Measurements from ENCODE around the gene NFATC1.
"Not testable (repeated sequence)": the region's sequence is repeated elsewhere in the genome, so short reads cannot be mapped to it uniquely, and the experiment has no call there.

NFATC1 gene

DNA sequence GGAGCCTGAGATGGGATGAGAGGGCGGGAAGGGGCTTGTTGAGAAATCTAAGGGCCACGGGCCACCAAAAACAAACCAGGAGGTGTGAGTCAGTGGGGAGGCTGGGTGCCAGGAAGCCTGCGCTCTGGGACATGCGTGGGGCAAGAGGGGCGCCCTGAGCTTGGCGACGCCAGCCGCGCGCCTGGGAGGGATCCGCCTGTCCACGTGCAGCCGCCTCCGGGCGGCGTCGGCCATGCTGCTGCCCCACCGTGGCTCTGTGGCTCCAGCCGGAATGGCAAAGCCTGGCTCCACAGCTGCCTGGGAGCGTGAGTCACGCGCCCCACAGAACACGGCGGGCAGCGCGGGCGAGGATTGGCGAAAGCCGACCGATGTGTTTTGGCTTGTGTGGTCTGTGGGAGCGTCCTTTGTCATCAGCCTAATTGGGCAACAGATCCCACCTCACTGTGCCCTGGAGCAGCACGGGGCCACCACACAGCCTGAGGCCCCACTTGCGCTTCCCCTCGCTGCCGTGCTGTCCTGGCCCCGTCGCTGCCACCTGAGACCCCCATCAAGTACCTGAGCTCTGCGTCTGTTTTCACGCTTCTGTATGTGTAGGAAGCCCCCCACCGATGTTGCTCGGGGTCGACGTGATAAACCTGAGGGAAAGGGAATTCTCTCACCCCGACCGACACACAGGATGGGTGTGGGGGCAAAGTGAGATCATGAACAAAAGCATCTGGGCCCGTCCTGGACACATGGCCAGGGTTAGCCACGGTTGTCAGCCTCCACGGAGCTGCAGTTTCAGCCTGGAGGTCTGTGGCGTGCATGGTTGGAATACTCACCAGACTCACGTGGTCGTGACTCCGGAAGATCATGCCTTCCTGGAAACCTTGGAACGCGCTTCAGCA, 80.5 kb downstream of the NFATC1 start:
- DNase-seq (ENCODE audit: low read depth in 2 of 2) = no peak

DNA sequence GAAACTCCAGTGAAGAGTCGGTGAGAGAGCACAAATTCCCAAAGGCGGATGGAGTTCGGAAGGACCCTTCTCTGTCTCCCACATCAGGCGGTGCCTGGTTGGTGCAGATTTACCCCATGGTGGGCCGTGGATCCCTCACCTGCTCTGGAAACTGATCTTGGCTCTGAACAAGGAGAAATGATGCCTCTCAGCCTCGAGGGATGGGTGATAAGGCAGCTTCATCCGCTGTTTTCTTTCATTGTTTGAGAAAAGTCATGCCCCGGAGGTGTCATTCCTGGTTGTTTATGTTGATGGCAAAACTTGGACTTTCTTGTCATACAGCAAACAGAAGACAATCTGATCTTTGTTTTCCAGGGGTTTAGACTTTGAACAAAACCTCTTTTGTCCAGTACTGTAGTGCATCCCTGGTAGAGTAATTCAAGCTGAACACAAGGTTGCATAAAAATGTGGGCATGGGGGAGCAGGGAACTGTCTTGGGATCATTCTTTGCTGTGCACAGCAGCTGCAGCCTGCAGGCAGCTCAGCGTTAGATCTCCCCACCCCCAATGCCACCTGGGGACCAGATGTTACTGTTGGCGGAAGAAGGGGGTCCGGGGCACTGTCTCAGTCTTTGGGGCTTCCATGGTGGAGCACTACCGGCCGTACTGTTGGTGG, 81.3 kb downstream of the NFATC1 start:
- DNase-seq (ENCODE audit: low read depth in 2 of 2) = no peak

DNA sequence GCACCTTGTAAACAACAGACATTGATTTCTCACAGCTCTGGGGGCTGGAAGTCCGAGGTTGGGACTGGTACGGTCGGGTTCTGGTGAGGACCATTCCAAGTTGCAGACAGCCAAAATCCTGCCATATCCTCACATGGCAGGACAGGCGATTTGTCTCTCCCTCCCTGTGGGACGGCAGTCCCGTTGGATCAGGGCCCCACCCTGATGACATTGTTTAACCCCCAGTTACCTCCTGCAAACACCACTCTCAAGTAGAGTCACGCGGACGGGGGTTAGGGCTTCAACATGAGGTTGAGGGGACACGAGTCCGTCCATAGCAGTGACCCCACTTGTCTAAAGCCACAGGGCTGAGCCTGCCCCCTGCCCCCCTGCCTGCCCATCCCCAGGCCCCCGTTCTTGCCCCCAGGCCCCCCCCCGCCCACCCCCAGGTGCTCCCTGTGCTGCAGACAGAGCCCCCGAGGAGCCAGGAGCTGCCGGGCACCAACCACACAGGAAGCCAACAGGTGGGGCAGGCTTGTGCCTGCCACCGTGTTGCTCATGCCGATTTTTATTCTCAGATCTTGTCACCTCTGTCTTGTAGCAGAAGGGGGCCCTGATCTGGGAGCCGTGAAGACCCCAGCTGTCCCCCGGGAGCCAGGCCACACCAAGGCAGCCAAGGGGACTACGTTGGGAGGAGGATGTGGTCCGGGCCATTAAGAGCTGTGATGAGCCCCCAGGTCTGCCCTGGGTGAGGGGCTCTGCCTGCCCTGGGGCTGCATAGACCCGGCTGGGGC, 82.2 kb downstream of the NFATC1 start:
- DNase-seq (ENCODE audit: low read depth in 2 of 2) = no peak

DNA sequence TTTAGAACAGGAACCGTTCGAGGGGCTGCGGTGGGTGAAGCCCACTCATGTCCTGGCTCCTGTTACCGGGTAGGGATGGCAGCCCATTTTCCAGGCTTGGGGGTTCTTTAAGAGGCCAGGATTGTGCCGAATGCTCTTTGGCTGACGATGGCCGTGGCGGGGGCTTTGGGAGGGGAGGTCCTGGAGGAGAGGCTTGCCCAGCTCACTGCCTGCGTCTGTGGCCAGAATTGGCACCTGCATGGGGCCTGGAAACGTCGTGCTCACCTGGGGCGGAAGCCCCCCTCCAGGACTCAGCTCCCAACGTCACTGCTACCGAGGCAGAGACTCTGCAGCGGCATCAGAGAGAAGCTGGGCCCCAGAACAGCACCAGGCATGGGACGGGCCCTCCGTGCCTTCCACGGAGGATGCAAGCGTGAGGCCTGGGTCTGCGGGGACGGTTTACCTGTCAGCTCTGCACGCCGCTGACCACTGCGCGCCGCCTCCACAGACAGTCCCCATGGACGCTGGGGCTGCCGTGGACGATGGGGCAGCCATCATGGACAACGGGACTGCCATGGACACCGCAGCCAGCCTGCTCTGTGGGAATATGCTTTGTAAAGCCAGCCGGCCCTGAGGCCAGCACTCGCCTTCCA, 82.9 kb downstream of the NFATC1 start:
- no peak for DNase-seq (ENCODE audit: low read depth in 2 of 2)

DNA sequence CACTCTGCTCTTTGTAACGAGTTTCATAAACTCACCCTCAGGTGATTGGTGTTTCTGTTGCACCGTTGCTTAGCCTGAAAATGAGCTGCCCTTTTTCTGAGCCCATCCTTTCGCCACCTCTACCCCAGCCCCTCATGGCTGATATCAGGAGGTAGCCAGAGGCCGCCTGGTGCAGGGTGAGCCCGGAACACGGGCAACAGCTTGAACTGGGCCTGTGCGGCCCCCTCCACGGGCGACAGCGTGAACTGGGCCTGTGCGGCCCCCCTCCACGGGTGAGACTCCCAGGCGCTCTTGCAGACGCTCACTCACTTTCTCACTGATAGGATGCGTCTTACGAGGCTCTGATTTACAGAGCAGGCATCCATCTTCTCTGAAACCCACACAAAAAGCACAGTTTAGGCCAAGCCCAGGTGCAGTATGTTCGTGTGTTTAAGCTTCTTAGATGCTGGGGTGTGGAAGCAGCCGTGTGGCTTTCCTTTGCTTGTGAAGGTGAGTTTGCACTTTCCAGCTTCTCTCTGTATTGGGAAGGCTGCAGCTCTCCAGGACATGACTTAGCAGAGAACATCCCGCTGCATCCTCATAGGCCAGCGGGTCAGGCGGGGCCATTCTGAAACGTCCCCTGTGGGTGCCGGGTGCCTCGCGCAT, 83.5 kb downstream of the NFATC1 start:
- DNase-seq (ENCODE audit: low read depth in 2 of 2) = no peak

DNA sequence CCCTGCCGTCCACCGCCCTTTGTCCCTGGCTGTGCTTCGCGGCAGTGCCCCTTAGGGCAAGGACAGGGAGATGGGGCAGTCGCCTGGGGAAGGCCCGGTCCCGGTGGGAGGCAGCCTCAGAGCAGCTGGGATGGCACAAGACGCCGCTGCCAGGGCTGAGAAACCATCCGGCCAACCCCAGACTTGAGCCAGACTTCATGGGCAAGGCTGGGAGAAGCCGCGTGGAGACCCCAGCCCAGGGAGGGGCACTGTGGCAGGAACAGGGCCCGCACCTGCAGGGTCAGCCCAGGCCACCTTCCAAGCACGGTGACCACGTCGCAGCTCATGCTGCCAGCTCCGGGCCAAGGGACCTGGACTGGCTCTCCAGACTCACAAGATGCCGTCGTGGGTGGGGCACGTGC, 84.0 kb downstream of the NFATC1 start:
- no peak for DNase-seq (ENCODE audit: low read depth in 2 of 2)

DNA sequence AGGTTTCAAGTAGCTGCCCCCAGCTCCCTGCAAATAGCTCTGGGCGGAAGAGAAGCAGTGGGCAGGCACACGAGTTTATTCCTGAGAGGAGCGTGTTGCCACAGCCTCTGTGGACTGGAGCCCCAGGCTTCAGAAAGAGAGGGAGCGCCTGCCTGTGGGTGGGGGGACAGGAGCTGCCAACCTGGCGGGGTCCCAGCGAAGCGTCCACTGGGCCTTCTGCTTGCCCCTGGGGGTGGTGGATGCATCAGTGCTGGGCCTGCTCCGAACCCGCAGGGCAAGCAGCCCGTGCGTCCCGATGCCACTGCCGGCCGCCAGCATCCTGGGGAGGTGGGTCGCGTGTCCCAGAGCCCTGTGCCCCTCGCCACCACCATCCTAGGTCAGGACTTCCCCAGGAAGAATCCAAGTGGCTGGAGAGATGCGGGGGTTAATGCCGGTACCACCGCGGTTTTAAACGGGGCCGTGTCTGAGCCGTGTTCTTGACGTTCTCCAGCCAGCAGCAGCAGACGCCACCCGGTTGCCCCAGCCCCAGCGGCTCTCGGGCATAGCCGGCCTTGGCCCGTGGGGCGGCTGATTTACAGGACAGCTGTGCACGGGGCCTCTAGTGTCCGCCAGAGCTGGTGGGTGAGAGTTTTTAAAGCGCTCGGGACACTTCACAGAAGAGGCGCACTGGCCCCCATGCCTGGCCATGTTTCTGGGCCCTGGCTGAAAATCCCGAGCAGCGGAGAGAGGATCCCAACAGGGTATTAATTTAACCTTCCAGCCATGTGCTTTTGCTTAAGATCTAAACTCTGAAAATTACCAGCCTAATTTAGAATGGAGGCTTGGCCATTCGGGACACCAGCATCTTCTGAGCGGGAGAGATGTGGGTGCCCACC, 84.7 kb downstream of the NFATC1 start:
- no peak for DNase-seq (ENCODE audit: low read depth in 2 of 2)

DNA sequence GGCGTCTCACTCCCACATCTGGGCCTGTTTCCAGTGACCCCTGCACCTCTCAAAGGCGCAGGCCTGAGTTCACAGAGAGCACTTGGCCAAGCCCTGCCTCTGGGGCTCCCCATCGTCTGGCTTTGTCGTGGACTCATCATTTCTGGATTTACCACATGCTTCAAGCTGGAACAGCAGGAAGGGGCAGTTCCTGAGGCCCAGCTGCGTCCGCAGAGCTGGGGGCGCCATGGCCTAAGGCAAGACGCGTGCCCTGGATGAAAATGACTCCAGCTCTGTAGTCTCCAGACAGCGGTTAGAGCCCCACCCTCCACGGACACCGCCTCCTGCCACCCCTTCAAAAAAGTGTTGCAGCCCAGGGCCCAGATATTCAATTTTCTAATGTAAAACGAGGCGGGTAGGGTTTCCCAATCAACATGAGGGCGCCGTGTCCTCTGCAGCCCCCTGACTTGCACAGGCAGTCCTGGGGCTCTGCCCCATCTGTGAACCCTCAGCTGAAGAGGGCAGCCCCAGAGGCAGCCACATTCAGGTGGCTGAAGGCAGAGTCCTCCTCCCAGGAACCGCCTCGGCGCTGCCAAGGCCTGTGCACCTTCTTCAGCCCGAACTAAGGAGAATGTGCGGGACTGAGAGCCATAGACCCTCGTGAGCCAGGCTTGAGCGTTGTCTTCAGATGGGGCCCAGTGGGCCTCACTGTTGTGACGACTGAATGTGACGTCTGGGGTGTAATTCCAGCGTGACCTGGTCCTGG, 85.5 kb downstream of the NFATC1 start:
- no peak for DNase-seq (ENCODE audit: low read depth in 2 of 2)

DNA sequence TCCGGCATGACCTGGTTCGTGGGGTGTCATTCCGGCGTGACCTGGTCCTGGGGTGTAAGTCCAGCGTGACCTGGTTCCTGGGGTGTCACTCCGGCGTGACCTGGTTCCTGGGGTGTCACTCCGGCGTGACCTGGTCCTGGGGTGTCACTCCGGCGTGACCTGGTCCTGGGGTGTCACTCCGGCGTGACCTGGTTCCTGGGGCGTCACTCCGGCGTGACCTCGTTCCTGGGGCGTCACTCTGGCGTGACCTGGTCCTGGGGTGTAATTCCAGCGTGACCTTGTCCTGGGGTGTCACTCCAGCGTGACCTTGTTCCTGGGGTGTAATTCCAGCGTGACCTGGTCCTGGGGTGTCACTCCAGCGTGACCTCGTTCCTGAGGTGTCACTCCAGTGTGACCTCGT, 87.7 kb downstream of the NFATC1 start:
- not testable (repeated sequence) for DNase-seq (ENCODE audit: low read depth in 2 of 2)

DNA sequence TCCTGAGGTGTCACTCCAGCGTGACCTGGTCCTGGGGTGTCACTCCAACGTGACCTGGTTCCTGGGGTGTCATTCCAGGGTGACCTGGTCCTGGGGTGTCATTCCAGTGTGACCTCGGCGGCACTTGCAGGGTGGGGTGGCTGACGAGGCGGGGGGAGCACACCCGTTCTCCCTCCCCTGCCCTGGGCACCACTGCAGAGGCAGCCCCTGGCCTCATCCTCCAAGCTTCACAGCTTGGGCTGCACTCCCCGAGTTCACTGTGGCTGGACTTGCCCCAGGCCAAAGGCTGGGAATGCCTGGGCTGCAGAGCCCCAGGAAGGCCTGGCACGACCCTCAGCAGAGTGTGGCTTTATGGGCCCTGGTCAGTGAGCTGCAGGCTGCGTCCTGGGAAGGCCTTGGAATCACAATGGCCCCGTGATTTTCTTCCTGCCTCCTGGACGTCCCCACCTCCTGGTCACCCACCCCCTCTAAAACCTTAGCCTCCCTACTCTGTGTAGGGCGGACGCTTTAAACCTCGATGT, 88.3 kb downstream of the NFATC1 start:
- no peak for DNase-seq (ENCODE audit: low read depth in 2 of 2)

DNA sequence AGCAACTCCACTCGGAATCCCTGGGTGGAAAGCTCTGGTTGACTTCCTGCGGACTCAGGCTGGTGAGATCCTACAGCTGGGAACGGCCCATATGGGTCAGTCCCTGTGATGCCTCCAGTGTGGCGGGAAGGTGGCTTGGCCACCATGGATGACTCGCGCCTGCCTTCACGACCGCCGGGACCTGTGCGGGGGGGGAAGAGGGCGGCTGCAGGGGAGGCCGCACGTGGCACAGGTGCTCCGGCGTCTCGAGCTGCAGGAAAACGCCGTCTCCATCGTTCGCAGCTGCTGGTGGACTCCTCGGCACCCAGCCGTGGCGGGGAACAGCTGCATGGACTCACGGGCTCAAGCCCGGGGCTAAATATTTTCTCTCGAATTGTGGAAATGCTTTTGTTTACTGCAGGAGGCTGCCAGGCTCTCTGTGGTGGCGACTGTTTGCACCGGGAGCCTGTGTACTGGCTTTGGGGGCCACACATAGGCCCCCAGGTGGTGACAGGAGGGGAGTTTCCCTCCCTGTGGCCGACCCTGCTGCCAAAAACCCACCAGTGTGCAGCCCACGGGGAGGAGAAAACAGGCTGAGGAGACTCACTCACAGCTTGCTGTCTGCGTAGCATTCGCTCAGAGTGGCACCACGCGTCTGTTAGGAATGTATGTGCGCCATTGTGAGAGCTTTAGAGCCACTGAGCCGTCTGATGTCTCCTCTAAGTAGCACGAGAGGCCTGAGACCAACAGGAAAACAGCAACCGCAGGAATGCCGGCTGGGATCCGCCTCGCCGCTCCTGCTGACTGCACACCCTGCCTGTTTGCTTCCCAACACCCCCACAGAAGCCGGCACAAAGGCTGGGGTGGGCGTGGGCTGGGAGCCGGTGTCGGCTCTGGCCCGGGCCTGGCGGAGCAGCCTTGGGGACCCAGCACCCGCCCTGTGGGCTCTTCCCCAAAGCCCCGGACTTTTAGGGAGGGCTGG, 89.2 kb downstream of the NFATC1 start:
- no peak for DNase-seq (ENCODE audit: low read depth in 2 of 2)

DNA sequence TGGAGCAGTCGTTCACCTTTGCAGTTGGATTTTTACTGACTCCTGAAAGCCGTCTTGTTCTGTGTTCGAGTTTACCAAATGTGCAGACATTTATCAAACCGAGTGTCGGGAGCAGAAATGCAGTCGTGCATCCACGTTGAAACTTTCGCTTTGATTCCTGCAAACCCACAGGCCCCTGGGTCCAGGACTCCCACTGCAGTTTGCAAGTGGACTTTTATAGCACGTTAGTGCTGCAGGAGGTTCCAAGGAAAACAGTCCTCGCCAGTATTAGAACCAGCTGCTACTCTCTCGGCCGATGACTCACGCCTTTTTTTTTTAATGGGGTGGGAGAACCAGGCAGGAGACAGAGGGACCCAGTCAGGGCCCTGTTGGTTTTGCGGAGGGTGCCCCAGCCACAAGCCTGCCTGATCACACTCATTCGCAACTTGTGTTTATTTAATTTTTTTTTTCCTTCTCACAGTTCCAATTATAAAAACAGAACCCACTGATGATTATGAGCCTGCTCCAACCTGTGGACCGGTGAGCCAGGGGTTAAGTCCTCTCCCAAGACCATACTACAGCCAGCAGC, 90.1 kb downstream of the NFATC1 start:
- no peak for DNase-seq (ENCODE audit: low read depth in 2 of 2)

DNA sequence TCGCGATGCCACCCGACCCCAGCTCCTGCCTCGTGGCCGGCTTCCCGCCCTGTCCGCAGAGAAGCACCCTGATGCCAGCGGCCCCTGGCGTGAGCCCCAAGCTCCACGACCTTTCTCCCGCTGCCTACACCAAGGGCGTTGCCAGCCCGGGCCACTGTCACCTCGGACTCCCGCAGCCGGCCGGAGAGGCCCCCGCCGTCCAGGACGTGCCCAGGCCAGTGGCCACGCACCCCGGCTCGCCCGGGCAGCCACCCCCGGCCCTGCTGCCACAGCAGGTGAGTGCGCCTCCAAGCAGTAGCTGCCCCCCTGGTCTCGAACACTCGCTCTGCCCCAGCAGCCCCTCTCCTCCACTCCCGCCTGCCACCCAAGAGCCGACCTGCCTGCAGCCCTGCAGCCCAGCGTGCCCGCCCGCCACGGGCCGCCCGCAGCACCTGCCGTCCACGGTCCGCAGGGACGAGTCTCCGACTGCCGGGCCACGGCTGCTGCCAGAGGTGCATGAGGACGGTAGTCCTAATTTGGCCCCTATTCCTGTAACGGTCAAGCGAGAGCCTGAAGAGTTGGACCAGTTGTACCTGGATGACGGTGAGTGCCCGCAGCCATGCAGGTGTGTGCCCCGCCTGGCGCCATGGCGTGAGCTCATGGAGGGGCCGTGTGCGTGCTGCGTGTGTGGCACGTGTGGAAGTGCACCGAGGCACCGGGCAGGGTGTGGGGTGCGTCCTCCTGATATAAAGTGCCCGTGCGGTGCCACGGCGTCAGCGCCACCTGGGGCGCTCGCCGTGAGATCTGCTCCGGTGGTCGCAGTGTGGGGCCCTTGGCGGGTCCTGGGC, 90.8 kb downstream of the NFATC1 start:
- DNase-seq (ENCODE audit: low read depth in 2 of 2) = no peak

DNA sequence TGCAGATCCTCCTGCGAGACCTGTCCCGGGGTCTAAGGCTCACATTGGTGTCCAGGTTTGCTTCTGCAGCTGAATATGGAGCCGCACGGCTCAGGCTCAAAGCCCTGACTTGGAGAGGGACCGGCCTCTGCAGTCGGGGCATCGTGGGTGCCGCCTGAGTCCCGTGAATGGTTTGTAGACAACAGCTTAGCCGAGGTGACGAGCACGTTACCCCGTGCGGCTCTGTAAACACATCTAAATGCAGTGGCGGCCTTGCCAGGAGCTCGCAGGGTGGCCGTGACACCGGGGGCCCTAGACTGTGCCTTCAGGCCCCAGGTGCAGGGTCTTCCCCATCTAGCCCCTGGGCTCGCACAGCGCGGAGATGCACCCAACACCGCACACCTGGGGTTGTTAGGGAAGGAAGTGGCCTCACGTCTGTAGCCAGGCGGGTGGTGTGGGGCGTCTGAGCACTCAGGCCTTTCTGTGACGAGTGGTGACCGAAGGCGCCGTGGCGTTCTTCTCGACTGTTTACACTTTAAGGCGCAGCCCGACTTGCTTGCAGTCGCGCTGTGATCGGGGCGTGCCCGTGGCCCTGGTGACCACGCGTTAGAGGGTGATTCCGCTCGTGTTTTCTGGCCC, 91.6 kb downstream of the NFATC1 start:
- no peak for DNase-seq (ENCODE audit: low read depth in 2 of 2)

DNA sequence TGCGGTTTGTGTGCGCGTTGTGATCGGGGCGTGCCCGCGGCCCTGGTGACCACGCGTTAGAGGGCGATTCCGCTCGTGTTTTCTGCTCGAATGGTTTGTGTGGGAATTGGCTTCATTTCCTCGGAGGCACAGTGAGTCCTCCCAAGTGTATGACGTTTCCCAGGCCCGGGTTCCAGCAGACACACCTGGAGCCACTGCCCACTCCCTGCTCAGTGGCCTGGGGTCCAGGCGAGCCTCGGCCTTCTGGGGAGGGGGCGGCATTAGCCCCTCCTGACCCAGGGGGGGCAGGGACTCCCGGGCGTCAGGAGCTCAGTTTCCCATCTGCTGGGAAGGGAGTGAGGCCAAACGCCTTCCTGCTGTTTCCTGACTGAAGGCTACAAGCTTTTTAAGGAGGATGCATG, 92.1 kb downstream of the NFATC1 start:
- no peak for DNase-seq (ENCODE audit: low read depth in 2 of 2)

DNA sequence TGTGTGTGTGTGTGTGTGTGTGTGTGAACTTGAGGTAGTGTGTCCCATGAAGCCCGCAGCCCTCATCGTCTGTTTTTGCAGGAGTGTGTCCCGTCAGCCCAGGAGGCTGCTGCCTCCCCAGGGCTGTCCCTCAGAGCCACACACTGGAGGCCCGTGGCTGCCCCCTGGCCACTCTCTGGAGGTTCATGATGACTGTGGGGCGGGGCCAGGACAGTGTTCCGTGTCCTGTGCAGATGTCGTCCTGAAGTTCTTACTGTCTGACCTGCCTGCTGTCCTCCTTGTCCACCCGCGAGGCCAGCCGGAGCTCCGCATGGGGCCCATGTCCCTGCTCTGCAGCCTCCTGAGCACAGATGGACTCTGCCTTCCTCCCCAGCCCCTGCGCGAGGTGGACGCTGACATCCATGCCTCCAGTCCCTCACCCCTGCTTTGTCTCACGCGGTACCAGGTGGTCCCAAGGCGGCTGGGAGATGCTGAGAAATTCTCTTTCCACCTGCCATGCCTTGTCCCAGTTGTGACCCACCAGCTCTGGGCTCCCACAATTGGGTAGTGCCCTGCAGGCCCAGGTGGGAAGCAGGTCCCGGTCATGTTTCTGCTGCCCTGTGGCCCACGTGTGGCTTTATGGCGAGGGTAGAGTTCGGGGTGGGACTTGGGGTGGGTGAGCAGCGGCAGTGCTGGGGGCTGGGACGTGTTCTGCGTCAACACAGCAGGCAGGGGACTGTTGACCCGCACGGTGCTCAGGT, 92.8 kb downstream of the NFATC1 start:
- no peak for DNase-seq (ENCODE audit: low read depth in 2 of 2)
